HEK293 (cell line): ENCODE results near the gene CORO2B.

ENCODE experiments used
- CTCF ChIP-seq: fragments of 450-650 bp; formaldehyde crosslinking; IDR thresholded peaks from 2 replicates; pipeline ENCODE4 v1.5.1; 2016; ENCODE audit warnings: missing biosample characterization, missing genetic modification characterization
- SETDB1 ChIP-seq: IDR thresholded peaks from one replicate; pipeline ENCODE4 v1.6.1; 2017; ENCODE audit warnings: mild to moderate bottlenecking, low read length, moderate library complexity, mixed read lengths; ENCODE audit not compliant: insufficient read length
- ZNF639 ChIP-seq: fragments of 450-650 bp; formaldehyde crosslinking; IDR thresholded peaks from 2 replicates; pipeline ENCODE4 v1.5.1; 2016; ENCODE audit warnings: missing biosample characterization, missing genetic modification characterization

GRCh38 chr15:68668926-68669600, 90.3 kb downstream of the CORO2B start:
- no peak for TF ChIP-seq ZNF639 (tag by site-specific recombination)
- TF ChIP-seq SETDB1, result no peak
- TF ChIP-seq CTCF (tag by site-specific recombination), result no peak
